OCI-LY3 (cell line): ENCODE measurements around the gene CABP4.
A peak's percentile ranks its signal among the peaks of the same experiment; 100 is the strongest.
"Not testable (repeated sequence)": the region's sequence is repeated elsewhere in the genome, so short reads cannot be mapped to it uniquely, and the experiment has no call there.

Source experiments
- H2AFZ ChIP-seq: fragments of 200-600, 300-600 bp; shearing (Covaris generic); 2 replicates; pipeline ENCODE4 v1.6.0; 2014; ENCODE audit warnings: antibody characterized with exemption, low read depth, low read length
- H3K27ac ChIP-seq: fragments of 200-600, 300-600 bp; sonication (generic); 2 replicates; pipeline ENCODE4 v1.5.1; 2014; ENCODE audit warnings: mild to moderate bottlenecking, low read length, moderate library complexity, mixed read lengths
- H3K27me3 ChIP-seq: fragments of 200-600, 300-600 bp; sonication (generic); 2 replicates; pipeline ENCODE4 v1.6.1; 2014; ENCODE audit warnings: low read depth, low read length, mixed read lengths
- H3K36me3 ChIP-seq: fragments of 200-600, 300-600 bp; sonication (generic); replicated peaks from 2 replicates; pipeline ENCODE3; 2014; ENCODE audit warnings: low read depth, low read length, mixed read lengths
- H3K4me1 ChIP-seq: fragments of 300-600, 200-600 bp; sonication (generic); 2 replicates; pipeline ENCODE4 v1.6.1; 2014; ENCODE audit warnings: low read length, mixed read lengths
- H3K4me2 ChIP-seq: fragments of 200-600, 300-600 bp; sonication (generic); 2 replicates; pipeline ENCODE4 v1.6.1; 2014; ENCODE audit warnings: low read length, mixed read lengths
- H3K4me3 ChIP-seq: fragments of 300-600, 200-600 bp; sonication (generic); 2 replicates; pipeline ENCODE4 v1.5.1; 2014; ENCODE audit warnings: antibody characterized with exemption, mild to moderate bottlenecking, low read length, moderate library complexity
- H3K79me2 ChIP-seq: fragments of 300-600, 200-600 bp; shearing (Covaris generic); 2 replicates; pipeline ENCODE4 v1.6.1; 2014; ENCODE audit warnings: mild to moderate bottlenecking, low read length, mixed read lengths
- H3K9ac ChIP-seq: fragments of 300-600, 200-600 bp; shearing (Covaris generic); 2 replicates; pipeline ENCODE4 v1.6.0; 2014; ENCODE audit warnings: mild to moderate bottlenecking, low read length, moderate library complexity
- H3K9me3 ChIP-seq: fragments of 200-600, 300-600 bp; shearing (Covaris generic); 2 replicates; pipeline ENCODE4 v1.6.1; 2014; ENCODE audit warnings: low read length, mixed read lengths; ENCODE audit not compliant: insufficient read depth
- H4K20me1 ChIP-seq: fragments of 200-600, 300-600 bp; sonication (generic); 2 replicates; pipeline ENCODE4 v1.6.1; 2016; ENCODE audit warnings: low read length, mixed read lengths; ENCODE audit not compliant: insufficient read depth
- CTCF ChIP-seq: fragments of 200-600, 300-600 bp; sonication (generic); IDR thresholded peaks from 2 replicates; pipeline ENCODE4 v1.5.1; 2014; ENCODE audit warnings: antibody characterized with exemption, low read length, low read depth
- EZH2phosphoT487 ChIP-seq: fragments of 200-600 bp; shearing (Covaris generic); IDR thresholded peaks from 2 replicates; pipeline ENCODE4 v1.6.1; 2018; ENCODE audit warnings: antibody characterized with exemption, mixed run types, low read depth

Gene CABP4

GRCh38 chr11:67477344-67478050 lies 22.3 kb downstream of the CABP4 start:
- H3K36me3 ChIP-seq, H3K9ac ChIP-seq, H3K9me3 ChIP-seq, H3K4me3 ChIP-seq, H3K27me3 ChIP-seq, H3K4me1 ChIP-seq, H4K20me1 ChIP-seq, H3K4me2 ChIP-seq, H3K79me2 ChIP-seq, H3K27ac ChIP-seq, H2AFZ ChIP-seq: not testable (repeated sequence)

DNA sequence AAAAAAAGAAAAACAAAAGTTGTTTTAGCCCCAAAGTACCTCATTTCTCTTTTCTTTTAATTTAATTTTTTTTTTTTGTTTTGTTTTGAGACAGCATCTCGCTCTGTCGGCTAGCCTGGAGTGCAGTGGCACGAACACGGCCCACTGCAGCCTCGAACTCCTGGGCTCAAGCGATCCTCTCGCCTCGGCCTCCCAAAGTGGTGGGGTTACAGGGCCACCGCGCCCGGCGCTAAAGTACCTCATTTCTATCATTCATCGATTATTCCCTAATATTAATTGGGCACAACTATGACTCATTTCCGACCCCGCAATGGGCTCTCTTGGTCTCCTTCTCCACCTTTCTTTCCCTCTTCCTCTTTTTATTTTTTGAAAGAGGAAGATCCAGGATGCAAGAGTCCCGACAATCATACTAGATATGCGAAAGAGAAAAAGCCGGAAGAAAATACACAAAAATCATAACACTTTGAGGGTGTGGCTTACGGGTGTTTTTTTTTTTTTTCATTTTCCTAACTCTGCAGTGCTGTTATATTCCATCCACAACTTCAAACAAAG lies 27.2 kb downstream of the CABP4 start:
- H2AFZ ChIP-seq, result peak overlapping the region; percentile 25
- peak overlapping the region; percentile 82 for H3K27ac ChIP-seq

DNA sequence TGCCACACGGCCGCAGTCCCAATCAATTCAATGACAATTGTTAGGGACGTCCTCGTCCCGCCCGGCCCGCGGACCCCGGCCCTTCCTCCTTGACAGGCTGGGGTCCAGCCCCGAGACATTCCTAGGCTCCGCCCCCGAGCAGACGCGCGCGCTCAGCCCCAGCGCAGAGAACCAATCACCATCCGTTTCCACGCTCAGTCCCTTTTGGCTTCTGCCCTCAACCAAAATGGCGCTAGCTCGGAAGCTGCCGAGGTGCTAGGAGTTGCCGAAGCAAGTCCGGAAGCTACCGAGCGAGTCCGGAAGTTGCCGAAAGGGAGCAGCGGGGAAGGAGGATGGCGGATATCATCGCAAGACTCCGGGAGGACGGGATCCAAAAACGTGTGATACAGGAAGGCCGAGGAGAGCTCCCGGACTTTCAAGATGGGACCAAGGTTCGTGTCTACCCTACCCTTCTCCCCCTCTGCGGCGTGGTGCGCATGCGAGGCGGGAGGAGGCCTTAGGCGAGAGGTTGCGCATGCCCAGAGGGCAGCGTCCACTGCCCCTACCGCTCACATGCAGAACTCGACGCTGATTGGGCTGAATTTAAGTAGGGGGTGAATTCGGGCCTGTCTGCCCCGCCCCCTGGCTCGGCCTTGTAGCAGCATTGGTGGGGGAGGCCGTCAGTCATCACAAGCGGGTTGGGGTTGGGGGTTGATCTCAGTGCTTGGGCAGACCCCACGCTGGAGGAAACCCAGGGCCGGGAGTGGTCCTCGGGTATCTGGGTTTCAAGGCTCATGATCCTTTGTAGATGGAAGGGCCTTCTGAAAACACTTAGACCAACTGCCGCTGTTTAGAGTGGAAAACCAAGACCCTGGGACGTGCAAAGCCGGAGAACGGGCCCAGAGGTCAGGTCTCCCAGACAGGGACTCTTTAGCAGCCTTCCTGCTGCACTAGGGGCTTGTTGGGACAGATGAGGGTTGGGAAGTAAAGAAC lies 28.0 kb downstream of the CABP4 start, which contains the start of gene AIP:
TSS of gene AIP (plus strand) at position 200 of the 972 bp plus-strand sequence. CDS start at position 333, 133 bp downstream.
- peak within 1 kb of the TSS; percentile 82 for H3K27ac ChIP-seq
- TF ChIP-seq EZH2phosphoT487, result no peak
- no peak for TF ChIP-seq CTCF
- H3K9me3 ChIP-seq, result no peaks in the 10 kb centered on the region
- H3K36me3 ChIP-seq, result peaks cover 13% of the 10 kb centered on the region
- H3K4me3 ChIP-seq, result peak within 1 kb of the TSS; percentile 76
- H3K4me2 ChIP-seq, result peak within 1 kb of the TSS; percentile 95
- H3K4me1 ChIP-seq, result peaks cover 56% of the 10 kb centered on the region
- peak within 1 kb of the TSS; percentile 68 for H3K9ac ChIP-seq
- peak within 1 kb of the TSS; percentile 25 for H2AFZ ChIP-seq
- H4K20me1 ChIP-seq, result peaks cover 9% of the 10 kb centered on the region; the same call in 1 of the 2 replicates
- H3K27me3 ChIP-seq, result 0 out of 2 replicates have a peak, but pooled peaks cover 5% of the 10 kb centered on the region
- peaks cover 38% of the 10 kb centered on the region for H3K79me2 ChIP-seq

More for the DNA sequence above, 27.2 kb downstream of the CABP4 start:
- Histone ChIP-seq H3K4me1 (peaks cover 49% of the 10 kb centered on the region), H3K4me3 (peak overlapping the region; percentile 76), H3K4me2 (peak overlapping the region; percentile 95), H4K20me1 (peaks cover 6% of the 10 kb centered on the region; the same call in 1 of the 2 replicates), H3K9me3 (no peaks in the 10 kb centered on the region), H3K36me3 (peaks cover 7% of the 10 kb centered on the region), H3K79me2 (peaks cover 35% of the 10 kb centered on the region), H3K27me3 (0 out of 2 replicates have a peak, but pooled peaks cover 5% of the 10 kb centered on the region), H3K9ac (peak overlapping the region; percentile 68)
- TF ChIP-seq EZH2phosphoT487 (no peak), CTCF (no peak)

GRCh38 chr11:67483831-67484665 lies 28.9 kb downstream of the CABP4 start:
- H3K36me3 ChIP-seq, result peaks cover 14% of the 10 kb centered on the region
- H3K27ac ChIP-seq, result peak overlapping the region; percentile 82
- H3K27me3 ChIP-seq, result 0 out of 2 replicates have a peak, but pooled peaks cover 5% of the 10 kb centered on the region
- peaks cover 10% of the 10 kb centered on the region; the same call in 1 of the 2 replicates for H4K20me1 ChIP-seq
- H3K9me3 ChIP-seq, result no peaks in the 10 kb centered on the region
- H3K9ac ChIP-seq, result peak overlapping the region; percentile 68
- H2AFZ ChIP-seq, result no peak overlapping the region
- peak overlapping the region; percentile 95 for H3K4me2 ChIP-seq
- TF ChIP-seq EZH2phosphoT487 (no peak), CTCF (no peak)
- H3K4me1 ChIP-seq, result peaks cover 58% of the 10 kb centered on the region
- peaks cover 39% of the 10 kb centered on the region for H3K79me2 ChIP-seq
- H3K4me3 ChIP-seq, result peak overlapping the region; percentile 76
